Iris pigment epithelial cell (primary cell): ENCODE data around the gene ATP5MG.
"Not testable (repeated sequence)": the region's sequence is repeated elsewhere in the genome, so short reads cannot be mapped to it uniquely, and the experiment has no call there.

ENCODE experiments used
- DNase-seq: peaks from one replicate; pipeline ENCODE4 v3.0.0-alpha.2; 2011; ENCODE audit warnings: low read depth

The ATP5MG gene, protein sequence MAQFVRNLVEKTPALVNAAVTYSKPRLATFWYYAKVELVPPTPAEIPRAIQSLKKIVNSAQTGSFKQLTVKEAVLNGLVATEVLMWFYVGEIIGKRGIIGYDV

DNA sequence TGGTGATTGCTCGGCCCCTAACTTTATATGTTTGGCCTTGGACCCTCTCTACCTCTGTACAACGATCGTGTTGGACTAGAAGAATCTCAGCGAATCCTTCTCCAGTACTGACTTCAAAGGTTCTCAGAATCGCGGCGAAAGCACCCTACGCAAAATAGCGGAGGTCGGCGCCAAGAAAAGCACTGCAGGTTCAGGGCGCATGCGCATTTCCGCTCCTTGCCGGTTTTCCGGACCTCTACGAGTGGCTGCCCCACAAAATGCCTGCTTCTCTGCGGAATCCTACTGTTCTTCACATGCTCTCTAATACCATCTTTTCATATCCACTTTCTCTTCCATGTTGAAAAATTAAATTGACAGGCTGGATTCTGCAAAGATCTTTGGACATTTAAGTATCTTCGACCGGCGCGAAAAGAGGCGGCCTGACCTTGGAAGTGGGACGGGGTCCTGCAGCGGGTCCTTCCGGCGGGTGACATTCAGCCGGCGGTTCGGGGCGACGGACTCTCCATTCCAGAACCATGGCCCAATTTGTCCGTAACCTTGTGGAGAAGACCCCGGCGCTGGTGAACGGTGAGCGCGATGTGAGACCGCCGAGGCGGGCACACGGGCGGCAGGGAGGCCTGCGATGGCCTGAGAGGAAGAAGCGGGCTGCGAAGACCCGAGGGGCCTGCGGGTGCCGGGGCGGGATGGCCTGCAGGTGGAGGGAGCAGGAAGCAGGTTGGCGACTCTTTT lies at the start of gene ATP5MG:
ATP5MG (plus strand) TSS at position 456 of the 729 bp plus-strand sequence; CDS start at position 516, 60 bp downstream.
- peak; percentile 85 for DNase-seq

DNA sequence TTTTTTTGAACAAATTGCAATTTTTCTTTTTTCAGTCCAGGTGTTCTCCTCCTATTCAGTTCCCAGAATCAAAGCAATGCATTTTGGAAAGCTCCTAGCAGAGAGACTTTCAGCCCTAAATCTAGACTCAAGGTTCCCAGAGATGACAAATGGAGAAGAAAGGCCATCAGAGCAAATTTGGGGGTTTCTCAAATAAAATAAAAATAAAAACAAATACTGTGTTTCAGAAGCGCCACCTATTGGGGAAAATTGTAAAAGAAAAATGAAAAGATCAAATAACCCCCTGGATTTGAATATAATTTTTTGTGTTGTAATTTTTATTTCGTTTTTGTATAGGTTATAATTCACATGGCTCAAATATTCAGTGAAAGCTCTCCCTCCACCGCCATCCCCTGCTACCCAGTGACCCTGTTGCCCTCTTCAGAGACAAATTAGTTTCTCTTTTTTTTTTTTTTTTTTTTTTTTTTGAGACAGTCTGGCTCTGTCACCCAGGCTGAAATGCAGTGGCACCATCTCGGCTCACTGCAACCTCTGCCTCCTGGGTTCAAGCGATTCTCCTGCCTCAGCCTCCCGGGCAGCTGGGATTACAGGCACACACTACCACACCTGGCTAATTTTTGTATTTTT lies 48.2 kb upstream of the ATP5MG start:
- DNase-seq: peak; percentile 12

DNA sequence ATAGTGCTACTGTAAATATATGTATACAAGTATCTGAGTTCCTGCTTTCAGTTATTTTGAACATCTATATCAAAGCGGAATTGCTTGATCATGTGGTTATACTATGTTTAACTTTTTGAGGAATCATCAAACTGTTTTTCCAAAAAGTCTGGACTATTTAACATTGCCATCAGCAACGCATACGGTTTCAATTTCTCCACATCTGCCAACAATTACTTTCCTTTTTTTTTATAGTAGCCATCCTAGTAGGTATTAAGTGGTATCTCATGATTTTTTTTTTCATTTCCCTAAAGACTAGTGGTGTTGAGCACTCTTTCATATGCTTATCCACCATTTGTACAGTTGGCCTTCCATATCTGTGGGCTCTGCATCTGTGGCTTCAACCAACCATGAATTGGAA lies 43.3 kb upstream of the ATP5MG start:
- DNase-seq: no peak

DNA sequence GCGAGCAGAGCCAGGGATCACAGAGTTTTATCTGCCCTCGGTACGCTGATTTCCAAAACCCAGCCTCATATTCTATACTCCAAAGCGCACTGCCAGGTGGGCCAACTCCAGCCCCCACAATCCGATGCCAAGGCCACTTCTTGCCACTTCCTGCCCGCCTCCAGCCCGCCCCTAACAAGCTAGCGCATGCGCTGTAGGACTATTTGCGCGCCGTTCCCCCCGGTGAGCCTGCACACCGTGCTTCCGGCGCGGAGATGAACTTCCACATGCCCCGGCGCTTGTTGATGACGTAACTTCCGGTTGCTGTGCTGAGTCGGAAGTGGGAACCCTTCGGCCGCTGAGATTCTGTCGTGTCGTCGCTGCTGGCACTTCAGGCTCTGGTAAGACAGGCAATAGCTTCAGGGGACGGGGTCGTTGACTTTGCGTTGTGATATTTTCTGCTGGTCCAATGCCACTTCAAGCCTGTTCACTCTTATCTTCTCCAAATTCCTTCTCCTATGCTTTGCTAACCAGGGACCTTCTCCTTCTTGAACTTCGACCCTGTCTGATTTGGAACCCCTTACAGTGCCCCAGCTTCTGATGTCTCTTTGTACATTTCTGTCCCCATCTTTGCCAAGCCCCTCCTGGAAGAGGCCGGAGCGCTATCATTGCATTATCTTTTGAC lies 42.0 kb upstream of the ATP5MG start, which contains the start of gene UBE4A:
UBE4A (plus strand) TSS at position 306 of the 664 bp plus-strand sequence. CDS start 5,481 bp downstream, outside the sequence.
- DNase-seq: peak; percentile 91

DNA sequence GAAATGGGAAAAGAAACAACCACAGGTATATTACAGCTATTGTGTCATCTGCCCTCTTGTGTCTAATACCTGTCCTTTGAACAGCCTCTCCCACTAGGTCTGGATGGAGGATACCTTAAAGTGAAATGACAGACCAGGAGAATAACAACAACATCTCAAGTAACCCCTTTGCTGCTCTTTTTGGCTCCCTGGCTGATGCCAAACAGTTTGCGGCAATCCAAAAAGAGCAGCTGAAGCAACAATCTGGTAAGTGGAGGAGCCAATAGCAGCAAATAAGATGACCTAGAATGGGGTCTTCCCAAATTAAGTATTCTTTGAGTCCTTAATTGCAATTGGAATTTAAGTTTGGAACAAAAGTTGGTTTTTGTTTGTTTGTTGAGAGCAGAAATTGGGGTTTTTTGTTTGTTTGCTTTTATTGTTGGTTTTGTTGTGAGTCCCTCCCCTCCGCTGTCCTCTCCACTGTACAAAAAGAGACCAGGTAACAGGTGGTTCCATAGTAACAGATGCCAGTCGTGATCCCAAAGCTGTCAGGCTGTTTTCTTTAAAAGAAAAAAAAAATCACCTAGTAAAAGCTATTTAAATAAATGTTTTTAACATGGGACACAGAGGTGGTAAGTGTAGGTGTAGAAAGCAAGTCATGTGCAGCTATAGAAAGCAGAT lies 36.3 kb upstream of the ATP5MG start:
- no peak for DNase-seq

DNA sequence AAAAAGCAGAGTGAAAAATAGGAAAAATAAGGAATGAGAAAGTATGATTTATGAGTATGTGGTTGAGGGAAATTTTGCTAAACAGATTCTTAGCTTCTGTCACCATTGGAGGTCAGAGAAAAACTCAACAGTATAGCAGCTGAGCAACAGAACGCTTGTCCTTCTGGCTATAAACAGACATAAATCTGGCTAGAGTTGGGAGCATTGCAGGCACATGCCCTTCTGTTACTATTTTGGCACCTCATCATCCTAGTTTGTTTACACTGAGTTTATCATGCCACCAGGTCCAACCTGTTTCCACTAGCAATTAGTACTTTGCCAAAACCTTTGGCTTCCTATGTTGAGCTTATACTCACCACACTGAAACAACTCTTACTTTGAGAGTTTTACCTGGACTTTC lies 35.1 kb upstream of the ATP5MG start:
- no peak for DNase-seq

DNA sequence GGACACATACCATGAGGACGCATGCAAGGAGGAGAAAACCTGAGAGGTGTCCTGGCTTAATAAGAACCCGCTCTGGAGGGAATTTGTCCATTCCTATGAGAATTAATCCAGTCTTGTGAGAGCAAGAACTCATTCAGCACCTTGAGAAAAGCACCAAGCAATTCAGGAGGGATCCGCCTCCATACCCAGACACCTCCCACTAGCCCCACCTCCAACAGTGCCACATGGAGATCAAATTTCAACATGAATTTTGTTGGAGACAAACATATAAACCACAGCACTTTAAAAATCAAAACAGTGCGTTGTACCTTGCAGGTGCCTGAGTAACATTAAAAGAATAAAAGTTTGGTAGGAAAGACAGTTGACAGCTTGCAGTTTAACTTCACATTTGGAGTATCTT lies 30.6 kb upstream of the ATP5MG start:
- DNase-seq: peak; percentile 14

DNA sequence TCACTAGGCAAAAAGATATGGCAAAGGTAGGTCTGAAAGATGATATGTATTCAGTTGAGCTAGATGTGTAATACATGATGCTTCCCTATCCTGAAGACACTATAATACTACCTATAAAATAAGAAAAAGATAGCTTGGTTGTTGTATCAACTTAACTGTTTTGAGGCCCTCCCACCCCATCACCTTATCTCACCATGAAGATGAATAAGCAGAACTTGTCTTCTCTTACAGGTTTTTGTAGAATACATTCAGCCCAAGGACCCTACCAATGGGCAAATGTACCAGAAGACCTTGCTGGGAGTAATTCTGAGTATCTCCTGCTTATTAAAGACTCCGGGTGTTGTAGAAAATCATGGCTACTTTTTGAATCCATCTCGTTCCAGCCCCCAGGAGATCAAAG lies 28.1 kb upstream of the ATP5MG start:
- no peak for DNase-seq

DNA sequence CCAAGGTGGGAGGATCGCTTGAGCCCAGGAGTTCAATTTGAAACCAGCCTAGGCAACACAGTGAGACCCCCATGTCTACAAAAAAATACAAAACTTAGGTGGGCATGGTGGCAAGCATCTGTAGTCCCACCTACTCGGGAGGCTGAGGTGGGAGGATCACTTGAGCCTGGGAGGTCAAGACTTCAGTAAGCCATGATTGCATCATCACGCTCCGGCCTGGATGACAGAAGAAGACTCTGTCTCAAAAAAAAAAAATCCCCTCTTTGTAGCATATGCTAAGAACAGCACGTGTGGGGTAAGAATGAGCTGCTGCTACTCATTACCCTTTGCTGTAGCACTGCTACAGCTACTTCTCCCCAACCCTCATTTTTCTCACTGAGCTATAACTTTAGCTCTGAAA lies 27.5 kb upstream of the ATP5MG start:
- no peak for DNase-seq

DNA sequence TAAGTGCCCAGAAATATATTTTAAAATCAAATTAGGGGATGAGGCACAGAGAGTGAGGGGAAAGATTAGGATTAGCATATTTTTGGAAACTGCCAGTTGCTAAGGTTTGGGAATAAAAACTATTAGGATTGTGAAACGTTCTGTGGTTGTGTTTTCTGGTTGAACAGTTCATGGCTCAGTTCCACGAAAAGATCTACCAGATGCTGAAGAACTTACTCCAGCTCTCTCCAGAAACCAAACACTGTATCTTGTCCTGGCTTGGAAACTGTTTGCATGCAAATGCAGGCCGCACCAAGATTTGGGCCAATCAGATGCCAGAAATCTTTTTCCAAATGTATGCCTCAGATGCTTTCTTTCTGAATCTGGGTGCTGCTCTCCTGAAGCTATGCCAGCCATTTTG lies 26.7 kb upstream of the ATP5MG start:
- DNase-seq: peak; percentile 26

DNA sequence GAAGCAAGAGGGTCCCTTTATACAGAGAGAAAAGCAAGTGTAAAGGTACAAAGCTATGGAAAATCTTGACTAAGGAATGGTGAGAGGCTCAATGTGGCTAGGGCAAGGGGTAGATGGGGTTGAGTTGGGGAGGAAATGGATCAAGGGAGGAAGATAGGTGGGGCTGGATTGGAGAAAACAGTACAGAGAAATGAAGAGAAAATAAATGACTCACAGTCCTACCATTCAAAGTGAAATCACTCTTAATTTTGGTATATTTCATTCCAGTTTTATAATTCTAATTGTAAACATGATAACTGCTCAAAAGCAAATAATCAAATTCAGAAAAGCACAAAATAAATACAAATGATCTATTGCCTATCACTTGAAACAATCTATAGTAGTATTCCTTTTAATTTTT lies 25.4 kb upstream of the ATP5MG start:
- no peak for DNase-seq

DNA sequence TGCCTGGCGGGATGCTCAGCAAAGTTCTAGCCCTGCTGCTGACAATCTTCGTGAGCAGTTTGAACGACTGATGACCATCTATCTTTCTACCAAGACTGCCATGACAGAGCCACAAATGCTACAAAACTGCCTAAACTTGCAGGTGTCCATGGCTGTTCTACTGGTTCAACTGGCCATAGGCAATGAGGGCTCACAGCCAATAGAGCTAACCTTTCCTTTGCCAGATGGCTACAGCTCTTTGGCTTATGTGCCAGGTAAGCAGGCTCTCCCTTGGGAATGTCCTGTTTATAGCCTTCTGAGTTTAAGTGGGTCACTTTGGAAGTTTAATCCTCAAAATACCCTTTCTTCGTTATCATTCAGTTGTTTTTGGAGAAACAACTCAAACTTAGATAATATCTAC lies 21.9 kb upstream of the ATP5MG start:
- no peak for DNase-seq

DNA sequence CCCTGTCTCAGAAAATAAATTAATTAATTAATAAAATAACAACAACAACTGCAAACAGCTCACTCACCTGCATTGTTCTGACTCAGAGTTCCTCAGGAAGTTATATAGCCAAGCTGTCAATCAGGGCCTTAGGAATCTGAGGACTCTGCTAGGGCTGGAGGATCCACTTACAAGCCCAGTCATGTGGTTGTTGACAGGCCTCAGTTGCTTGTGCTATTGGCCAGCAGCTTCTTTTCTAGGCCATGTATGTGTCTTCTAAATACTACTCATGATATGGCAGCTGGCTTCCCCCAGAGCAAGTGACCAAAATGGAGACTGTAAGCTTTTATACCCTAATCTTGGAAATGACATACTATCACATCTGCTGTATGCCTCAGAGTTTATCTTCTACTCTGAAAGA lies 20.8 kb upstream of the ATP5MG start:
- peak; percentile 81 for DNase-seq

DNA sequence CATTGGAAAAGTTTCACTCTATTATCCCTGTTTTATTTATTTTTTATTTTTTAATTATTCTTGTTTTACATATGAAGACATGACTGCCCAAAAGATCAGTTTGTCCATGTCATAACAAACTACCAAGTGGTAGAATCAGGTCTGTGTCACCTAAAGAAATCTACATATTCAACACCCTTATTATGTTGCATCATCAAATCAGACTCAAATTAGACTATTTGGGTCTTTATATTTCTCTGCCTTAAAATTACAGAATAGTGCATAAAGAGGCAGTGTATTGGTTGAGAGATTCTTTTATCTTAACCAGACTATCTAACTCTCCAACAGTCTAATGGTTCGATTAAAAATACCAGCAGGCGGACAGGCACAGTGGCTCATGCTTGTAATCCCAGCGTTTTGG lies 18.5 kb upstream of the ATP5MG start:
- DNase-seq: no peak

DNA sequence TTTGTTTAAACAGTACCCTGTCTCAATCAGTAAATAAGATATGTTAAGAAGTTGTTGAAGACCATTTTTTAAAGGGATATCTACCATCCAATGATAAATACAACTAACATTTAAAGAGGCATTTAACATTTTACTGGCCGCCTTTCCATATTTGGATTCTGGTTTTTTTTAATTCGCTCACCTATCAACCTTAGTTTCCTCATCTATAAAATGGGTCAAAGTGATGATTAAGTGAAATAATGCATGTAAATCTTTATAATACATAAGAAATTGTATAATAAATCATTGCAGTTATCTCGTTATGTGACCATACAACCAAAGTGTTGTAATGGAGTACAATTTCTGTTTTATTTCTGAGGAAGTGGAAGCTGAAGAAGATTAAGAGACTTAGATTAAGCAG lies 17.7 kb upstream of the ATP5MG start:
- no peak for DNase-seq

DNA sequence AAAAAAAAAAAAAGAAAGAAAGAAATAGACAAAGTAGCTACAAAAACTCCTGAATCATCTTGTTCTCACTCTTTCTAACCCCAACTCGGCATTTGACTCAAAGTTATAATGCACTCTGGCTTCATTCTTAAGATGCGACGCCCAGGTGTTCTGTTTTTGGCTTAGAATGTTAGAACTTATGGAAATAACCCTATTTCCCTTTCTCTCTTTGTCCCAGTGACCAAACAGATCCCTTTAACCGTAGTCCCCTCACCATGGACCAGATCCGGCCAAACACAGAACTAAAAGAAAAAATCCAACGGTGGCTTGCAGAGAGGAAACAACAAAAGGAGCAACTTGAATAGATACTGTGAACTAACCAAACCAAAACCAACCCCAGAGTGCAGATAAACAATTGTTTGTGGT lies 5.3 kb upstream of the ATP5MG start:
- DNase-seq: no peak

DNA sequence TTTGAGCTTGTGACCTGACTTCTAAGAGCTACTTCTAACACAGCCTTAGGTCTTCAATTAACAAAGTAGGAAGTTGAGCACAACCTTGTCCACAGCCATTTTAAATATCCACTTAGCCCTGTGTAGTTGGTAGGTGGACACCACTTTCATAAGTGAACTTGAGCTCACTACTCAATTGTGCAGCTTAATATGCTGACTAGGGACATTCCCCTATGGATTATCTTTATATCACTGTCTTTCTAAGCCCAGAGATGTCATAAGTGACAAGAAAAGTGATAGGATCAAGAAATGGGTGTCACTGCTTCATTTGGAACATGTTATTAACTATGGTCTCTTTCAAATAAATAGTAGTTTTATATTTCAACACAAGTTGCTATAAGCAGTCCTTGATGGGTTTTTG lies 4.0 kb upstream of the ATP5MG start:
- DNase-seq: no peak

DNA sequence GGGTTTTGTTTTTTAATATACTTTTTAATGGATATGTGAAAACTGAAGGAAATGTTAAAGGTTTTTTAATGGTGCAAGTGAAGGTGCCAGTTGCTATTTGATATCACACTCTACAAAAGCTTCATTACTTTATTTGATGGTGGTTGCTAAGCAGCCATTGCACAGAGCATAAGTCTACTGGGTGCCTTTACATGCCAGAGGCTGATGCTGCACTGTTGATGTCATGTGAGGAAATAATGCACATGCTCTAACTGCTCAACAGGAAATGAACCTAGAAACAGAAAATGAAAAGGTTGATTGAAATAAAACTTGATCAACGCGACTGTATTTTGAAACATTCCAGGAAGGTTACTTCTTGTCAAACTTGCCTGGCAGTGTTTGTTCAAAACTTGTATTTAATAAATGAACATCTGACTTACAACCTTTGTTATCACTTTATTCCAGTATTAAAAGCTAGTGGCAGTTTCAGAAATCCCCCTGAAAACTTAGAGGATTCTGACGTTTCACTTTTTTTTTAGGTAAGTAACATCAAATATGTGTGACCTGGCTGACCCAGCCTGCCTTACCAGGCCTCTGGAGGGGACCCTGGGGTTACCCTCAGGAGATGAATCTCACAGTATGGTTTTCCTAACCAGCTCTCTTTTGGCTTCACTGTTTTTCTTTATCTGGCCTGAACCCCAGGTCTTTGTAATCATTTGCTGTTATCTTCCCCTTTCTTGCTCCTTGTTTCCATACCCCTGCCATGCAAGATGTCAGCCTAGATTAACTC lies 2.4 kb upstream of the ATP5MG start:
- DNase-seq: peak; percentile 31

DNA sequence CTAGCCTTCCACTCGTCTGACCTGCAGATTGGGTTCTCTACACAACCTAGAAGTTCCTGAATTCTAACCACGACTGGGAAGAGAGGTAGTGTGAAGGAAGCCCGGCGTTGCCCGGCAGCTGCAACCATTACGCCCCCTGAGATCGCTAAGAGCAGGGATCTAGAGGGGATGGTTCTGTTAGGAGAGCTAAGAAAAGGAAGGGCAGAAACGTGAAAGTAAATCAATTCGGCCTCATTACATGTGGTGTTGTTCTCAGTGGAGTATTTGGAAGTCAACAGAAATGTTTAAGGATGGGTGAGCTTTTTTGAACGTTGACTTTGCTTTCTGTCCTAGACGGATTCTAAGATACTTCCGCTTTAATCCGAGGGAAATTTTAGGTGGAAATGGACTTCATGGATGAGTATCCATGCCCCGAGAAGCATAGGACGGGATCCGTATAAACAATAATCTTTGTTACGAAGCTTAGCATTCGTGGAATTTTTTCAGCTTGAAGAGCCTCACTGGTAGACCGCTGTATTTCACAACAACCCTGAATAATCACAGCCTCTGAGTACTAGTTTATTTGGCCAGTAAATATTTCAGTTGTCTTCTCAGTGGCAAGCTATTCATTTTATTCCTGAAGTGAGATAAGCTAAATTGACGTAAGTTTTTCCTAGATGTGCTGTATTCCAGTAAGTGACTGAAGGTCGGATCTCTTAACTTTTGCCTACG lies 629 bp downstream of the ATP5MG start:
- peak; percentile 98 for DNase-seq

DNA sequence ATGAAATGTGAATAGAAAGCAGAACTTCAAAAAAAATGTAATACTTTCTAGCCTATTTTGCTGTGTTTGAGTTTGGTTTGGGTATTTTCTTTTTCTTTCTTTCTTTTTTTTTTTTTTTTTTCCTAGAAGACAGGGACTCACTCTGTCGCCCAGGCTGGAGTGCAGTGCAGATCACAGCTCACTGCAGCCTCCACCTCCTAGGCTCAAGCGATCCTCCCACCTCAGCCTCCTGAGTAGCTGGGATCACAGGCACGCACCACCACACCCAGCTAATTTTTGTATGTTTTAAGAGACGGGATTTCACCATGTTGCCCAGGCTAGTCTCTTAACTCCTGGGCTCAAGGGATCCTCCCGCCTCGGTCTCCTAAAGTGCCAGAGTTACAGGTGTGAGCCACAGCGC lies 1.2 kb downstream of the ATP5MG start:
- DNase-seq: not testable (repeated sequence)

DNA sequence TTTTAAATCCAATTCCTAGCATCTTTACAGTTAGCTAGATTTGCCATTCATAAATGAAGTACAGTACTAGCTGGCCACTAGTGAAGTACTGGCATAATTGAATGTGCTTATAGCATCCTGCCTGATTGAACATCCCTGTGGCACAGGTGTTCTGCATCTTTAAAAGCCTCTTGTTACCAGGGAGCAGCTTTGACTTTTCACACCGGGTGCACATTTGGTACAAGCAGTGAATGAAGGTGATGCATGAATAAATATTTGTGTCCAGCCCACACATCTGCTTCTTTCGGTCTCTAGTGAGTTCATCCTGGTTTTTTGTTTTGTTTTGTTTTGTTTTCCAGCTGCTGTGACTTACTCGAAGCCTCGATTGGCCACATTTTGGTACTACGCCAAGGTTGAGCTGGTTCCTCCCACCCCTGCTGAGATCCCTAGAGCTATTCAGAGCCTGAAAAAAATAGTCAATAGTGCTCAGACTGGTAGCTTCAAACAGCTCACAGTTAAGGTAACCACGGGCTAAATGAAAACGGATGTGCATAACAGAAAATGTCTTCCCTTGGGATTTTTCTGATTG lies 5.3 kb downstream of the ATP5MG start:
- peak; percentile 31 for DNase-seq
